H1 (cell line): ENCODE measurements around the gene GRID1. TPM values are rescaled to one million over a fixed set of nuclear protein-coding genes. Genes with fewer than 3 reads are reported as not detected.
A peak's percentile ranks its signal among the peaks of the same experiment; 100 is the strongest.

Source experiments
- CTCF ChIA-PET: fragments of 300-600 bp; sonication (Branson Sonifier 250); formaldehyde crosslinking; loops from one replicate; lab custom pipeline; 2021; ENCODE audit not compliant: partially characterized antibody; lab: Charles Lee
- POLR2A ChIA-PET: fragments of 300-600 bp; sonication (Branson Sonifier 250); formaldehyde crosslinking; loops from one replicate; lab custom pipeline; 2021; ENCODE audit warnings: inconsistent platforms; ENCODE audit not compliant: partially characterized antibody; lab: Charles Lee
- DNase-seq, 2 experiments: peaks; one replicate each; pipeline versions ENCODE4 v3.0.0 to v3.0.0-alpha.2; 2010 to 2022; ENCODE audit warnings: low spot score in 2 of 2, low read depth in 1 of 2, mixed read lengths in 1 of 2
- FAIRE-seq: peaks from 2 replicates; lab custom pipeline; 2011; peaks lifted over from hg19 to GRCh38; lab: Jason Lieb, UNC
- H2AFZ ChIP-seq: 2 replicates; pipeline ENCODE4 v1.8.1; 2012; ENCODE audit warnings: low read length, inconsistent platforms
- H2AK5ac ChIP-seq: 2 replicates; pipeline ENCODE4 v1.6.1; 2013; ENCODE audit warnings: low read depth, low read length
- H2BK120ac ChIP-seq: replicated peaks from 2 replicates; pipeline ENCODE3; 2013; ENCODE audit warnings: low read depth, low read length, inconsistent platforms
- H2BK12ac ChIP-seq: 2 replicates; pipeline ENCODE4 v1.6.1; 2013; ENCODE audit warnings: low read depth, low read length
- H2BK15ac ChIP-seq: 2 replicates; pipeline ENCODE4 v1.6.1; 2013; ENCODE audit warnings: low read length
- H2BK20ac ChIP-seq: 2 replicates; pipeline ENCODE4 v1.6.1; 2013; ENCODE audit warnings: low read length
- H2BK5ac ChIP-seq: 2 replicates; pipeline ENCODE4 v1.6.1; 2013; ENCODE audit warnings: low read depth, low read length
- H3K14ac ChIP-seq: 2 replicates; pipeline ENCODE4 v1.6.1; 2013; ENCODE audit warnings: inconsistent platforms; ENCODE audit not compliant: insufficient read length
- H3K18ac ChIP-seq: 2 replicates; pipeline ENCODE4 v1.6.1; 2013; ENCODE audit warnings: low read length; ENCODE audit errors: extremely low read depth
- H3K23ac ChIP-seq: 2 replicates; pipeline ENCODE4 v1.6.1; 2013; ENCODE audit warnings: inconsistent platforms; ENCODE audit not compliant: insufficient read length
- H3K23me2 ChIP-seq: 2 replicates; pipeline ENCODE4 v1.6.1; 2013; ENCODE audit warnings: low read depth, low read length
- H3K27ac ChIP-seq: 2 replicates; pipeline ENCODE4 v1.6.1; 2011; ENCODE audit warnings: low read depth, low read length, inconsistent platforms
- H3K27me3 ChIP-seq, 4 experiments: replicated peaks in 1 of 4; 1 replicate in 1 of 4; 2 replicates in 3 of 4; pipeline versions ENCODE4 v1.6.1 to v1.8.1; 2011 to 2013; ENCODE audit warnings: low read length in 3 of 4, mild to moderate bottlenecking in 3 of 4, inconsistent platforms in 2 of 4, mixed read lengths in 2 of 4, moderate library complexity in 1 of 4; ENCODE audit not compliant: control insufficient read depth in 3 of 4, insufficient read depth in 3 of 4; ENCODE audit errors: extremely low read depth in 1 of 4
- H3K36me3 ChIP-seq, 4 experiments: 2 replicates each; pipeline versions ENCODE4 v1.6.1 to v1.8.1; 2011 to 2013; ENCODE audit warnings: mild to moderate bottlenecking in 4 of 4, low read length in 3 of 4, moderate library complexity in 2 of 4, control low read depth in 1 of 4, inconsistent platforms in 1 of 4; ENCODE audit not compliant: insufficient read depth in 4 of 4, control insufficient read depth in 2 of 4
- H3K4ac ChIP-seq: replicated peaks from 2 replicates; pipeline ENCODE3; 2013; ENCODE audit warnings: low read length, low read depth, mixed read lengths, inconsistent platforms; ENCODE audit not compliant: insufficient read length
- H3K4me1 ChIP-seq, 4 experiments: replicated peaks in 1 of 4; 1 replicate in 1 of 4; 2 replicates in 3 of 4; pipeline versions ENCODE4 v1.6.1 to v1.8.1; 2011 to 2013; ENCODE audit warnings: low read length in 3 of 4, inconsistent platforms in 2 of 4, mixed read lengths in 1 of 4; ENCODE audit not compliant: insufficient read depth in 4 of 4, control insufficient read depth in 3 of 4
- H3K4me2 ChIP-seq, 2 experiments: 2 replicates each; pipeline versions ENCODE4 v1.6.1 to v1.8.1; 2011 to 2013; ENCODE audit warnings: low read depth in 2 of 2, low read length in 2 of 2, control low read depth in 1 of 2, inconsistent platforms in 1 of 2, mild to moderate bottlenecking in 1 of 2; ENCODE audit not compliant: insufficient read depth in 1 of 2
- H3K4me3 ChIP-seq, 4 experiments: fragments of 200-600, 300-600 bp in 1 of 4; sonication (generic), shearing (Covaris generic), sonication (Bioruptor Twin) in 1 of 4; 2 replicates each; pipeline versions ENCODE4 v1.5.1 to v1.8.1; 2011 to 2016; ENCODE audit warnings: low read length in 4 of 4, low read depth in 3 of 4, control low read depth in 2 of 4, inconsistent platforms in 2 of 4, mild to moderate bottlenecking in 2 of 4, mixed read lengths in 1 of 4, moderate library complexity in 1 of 4; ENCODE audit not compliant: insufficient read depth in 2 of 4; ENCODE audit errors: extremely low read depth in 1 of 4
- H3K56ac ChIP-seq: replicated peaks from 2 replicates; pipeline ENCODE3; 2013; ENCODE audit warnings: low read depth, mild to moderate bottlenecking, mixed read lengths, low read length, inconsistent platforms; ENCODE audit not compliant: insufficient read length
- H3K79me1 ChIP-seq: 2 replicates; pipeline ENCODE4 v1.6.1; 2013; ENCODE audit warnings: low read depth, low read length, control low read depth
- H3K79me2 ChIP-seq, 2 experiments: 2 replicates each; pipeline versions ENCODE4 v1.6.1 to v1.8.1; 2012 to 2013; ENCODE audit warnings: low read length in 2 of 2, mild to moderate bottlenecking in 2 of 2, inconsistent platforms in 1 of 2; ENCODE audit not compliant: insufficient read depth in 2 of 2, control insufficient read depth in 1 of 2
- H3K9ac ChIP-seq, 4 experiments: replicated peaks in 1 of 4; 1 replicate in 1 of 4; 2 replicates in 3 of 4; pipeline versions ENCODE4 v1.6.1 to v1.8.1; 2011 to 2013; ENCODE audit warnings: low read depth in 3 of 4, low read length in 3 of 4, control low read depth in 2 of 4, mild to moderate bottlenecking in 2 of 4, moderate library complexity in 2 of 4, inconsistent platforms in 1 of 4; ENCODE audit errors: extremely low read depth in 1 of 4
- H3K9me3 ChIP-seq, 2 experiments: 2 replicates each; pipeline versions ENCODE4 v1.6.1 to v1.8.1; 2012 to 2013; ENCODE audit warnings: mild to moderate bottlenecking in 2 of 2, moderate library complexity in 2 of 2, control low read depth in 1 of 2, inconsistent platforms in 1 of 2, low read depth in 1 of 2, low read length in 1 of 2, mixed read lengths in 1 of 2; ENCODE audit not compliant: insufficient read depth in 2 of 2
- H4K20me1 ChIP-seq, 2 experiments: replicated peaks in 1 of 2; 2 replicates each; pipeline versions ENCODE3 to v1.8.1; 2011 to 2013; ENCODE audit warnings: inconsistent platforms in 2 of 2, low read length in 2 of 2, mild to moderate bottlenecking in 1 of 2; ENCODE audit not compliant: insufficient read depth in 2 of 2, control insufficient read depth in 1 of 2
- H4K5ac ChIP-seq: 2 replicates; pipeline ENCODE4 v1.6.1; 2013; ENCODE audit warnings: low read length, low read depth, mixed read lengths, inconsistent platforms; ENCODE audit not compliant: insufficient read length
- H4K8ac ChIP-seq: 2 replicates; pipeline ENCODE4 v1.8.0; 2013; ENCODE audit warnings: mild to moderate bottlenecking, moderate library complexity, low read length, inconsistent platforms; ENCODE audit not compliant: insufficient read depth; ENCODE audit errors: extremely low read depth
- H4K91ac ChIP-seq: replicated peaks from 2 replicates; pipeline ENCODE3; 2013; ENCODE audit warnings: low read length, mixed read lengths, inconsistent platforms; ENCODE audit not compliant: insufficient read length
- TAF7 ChIP-seq: optimal IDR thresholded peaks from 2 replicates; pipeline ENCODE3; 2011; ENCODE audit warnings: low read depth, mild to moderate bottlenecking, inconsistent platforms, low read length, moderate library complexity, borderline replicate concordance
- WGBS, 2 experiments: shearing (Covaris generic) in 1 of 2; methylation state at CpG; one replicate each; pipeline versions ENCODE4 v1.1.6 to v1.1.7; 2013 to 2015; ENCODE audit warnings: low lambda C conversion rate in 2 of 2, mixed read lengths in 2 of 2, inconsistent platforms in 1 of 2, low coverage in 1 of 2, missing lambda C conversion rate in 1 of 2; ENCODE audit not compliant: insufficient replicate concordance in 2 of 2, insufficient coverage in 1 of 2, insufficient read length in 1 of 2; ENCODE audit errors: extremely low coverage in 1 of 2, missing lambda C conversion rate in 1 of 2; 5-methylcytosine and 5-hydroxymethylcytosine counted together
- polyA plus RNA-seq, 7 experiments: library from polyadenylated mRNA; depleted of rRNA in 3 of 7; stranded (reverse) in 5 of 7; unstranded in 2 of 7; fragments of >200 nt in 5 of 7; fragments of 200-250 nt in 2 of 7; gene quantifications; 1 replicate in 5 of 7; 2 replicates in 1 of 7; 4 replicates in 1 of 7; pipeline versions ENCODE4 v1.2.1 to v1.2.3, GENCODE V29; 2011 to 2013; ENCODE audit warnings: missing spikeins in 2 of 7, mixed read lengths in 2 of 7
- total RNA-seq: library from RNA; stranded (reverse); fragmentation: NEBNext Ultra II Directional; extraction: Animal tissue kit (Norgen Biotek cat#: 25700); gene quantifications from 2 replicates; pipeline ENCODE4 v1.2.1, GENCODE V29; 2021
- TF ChIP-seq, protein P1 (sequence below), 3 experiments: IDR thresholded peaks; 1 replicate in 2 of 3; 2 replicates in 1 of 3; pipeline versions ENCODE4 v1.5.1 to v1.6.1; 2011; ENCODE audit warnings: low read length in 3 of 3, mild to moderate bottlenecking in 3 of 3, inconsistent platforms in 2 of 3, low read depth in 1 of 3, moderate library complexity in 1 of 3; ENCODE audit not compliant: insufficient read depth in 1 of 3; ENCODE audit errors: control extremely low read depth in 1 of 3

The GRID1 gene
- total and polyA plus RNA-seq, 2 of the 8 experiments (the other 6 are each of a cell fraction or from before 2014, with no cell fraction given) = 0.22 to 0.30 TPM

DNA sequence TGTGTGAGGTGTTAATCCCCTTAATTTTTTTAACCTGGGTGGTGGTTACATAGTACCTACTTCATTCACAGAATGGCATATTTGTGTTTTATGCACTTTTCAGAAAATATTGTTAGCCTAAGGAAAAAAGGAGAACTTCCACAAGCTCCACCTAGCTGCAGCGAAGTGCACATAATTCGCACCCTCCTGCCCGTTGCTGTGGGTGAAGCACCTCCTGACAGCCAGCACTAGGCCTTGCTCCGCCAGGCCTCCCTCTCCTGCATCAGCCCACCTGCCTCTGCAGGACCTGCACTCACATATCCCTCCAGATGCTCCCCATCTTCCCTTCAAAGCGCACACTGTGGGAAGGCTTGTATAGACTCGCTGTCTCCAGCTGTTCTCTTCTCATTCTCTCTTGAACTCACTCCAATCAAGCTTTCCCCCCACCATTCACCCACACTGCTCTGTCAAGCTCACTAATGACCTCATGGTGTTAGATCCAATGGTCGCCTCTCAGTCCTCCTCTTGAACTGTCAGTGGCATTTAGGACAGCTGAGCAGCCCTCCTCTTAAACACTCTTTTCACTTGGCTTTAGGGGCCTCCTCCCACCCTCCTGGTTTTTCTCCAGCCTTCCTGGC lies 20.7 kb upstream of the GRID1 start:
- Histone ChIP-seq H3K27ac (no peak overlapping the region), H4K91ac (no peak overlapping the region), H3K27me3 (peaks cover 0 to 15% (median 11%) of the 10 kb centered on the region in 4 experiments; a peak in 4 of 7 replicates), H3K18ac (no peak overlapping the region), H2BK120ac (no peak overlapping the region), H2BK15ac (no peak overlapping the region), H2BK5ac (no peak overlapping the region), H2BK12ac (no peak overlapping the region), H2AK5ac (peak overlapping the region; percentile 91; the same call in 1 of the 2 replicates), H3K79me1 (no peaks in the 10 kb centered on the region), H2BK20ac (no peak overlapping the region), H4K5ac (no peak overlapping the region), H4K20me1 (no peaks in the 10 kb centered on the region), H2AFZ (no peak overlapping the region), H3K9ac (no peak overlapping the region), H3K79me2 (no peaks in the 10 kb centered on the region), H3K9me3 (no peaks in the 10 kb centered on the region), H3K4me1 (peaks cover 0 to 16% (median 5%) of the 10 kb centered on the region in 4 experiments; a peak in 5 of 7 replicates), H3K4me2 (no peak overlapping the region), H3K4ac (no peak overlapping the region), H3K56ac (no peak overlapping the region), H3K23ac (no peak overlapping the region), H3K36me3 (no peaks in the 10 kb centered on the region), H4K8ac (no peak overlapping the region; the same call in 1 of the 2 replicates), H3K14ac (no peak overlapping the region), H3K4me3 (no peak overlapping the region), H3K23me2 (peaks cover 9% of the 10 kb centered on the region; the same call in 1 of the 2 replicates)
- TF ChIP-seq, protein P1, sequence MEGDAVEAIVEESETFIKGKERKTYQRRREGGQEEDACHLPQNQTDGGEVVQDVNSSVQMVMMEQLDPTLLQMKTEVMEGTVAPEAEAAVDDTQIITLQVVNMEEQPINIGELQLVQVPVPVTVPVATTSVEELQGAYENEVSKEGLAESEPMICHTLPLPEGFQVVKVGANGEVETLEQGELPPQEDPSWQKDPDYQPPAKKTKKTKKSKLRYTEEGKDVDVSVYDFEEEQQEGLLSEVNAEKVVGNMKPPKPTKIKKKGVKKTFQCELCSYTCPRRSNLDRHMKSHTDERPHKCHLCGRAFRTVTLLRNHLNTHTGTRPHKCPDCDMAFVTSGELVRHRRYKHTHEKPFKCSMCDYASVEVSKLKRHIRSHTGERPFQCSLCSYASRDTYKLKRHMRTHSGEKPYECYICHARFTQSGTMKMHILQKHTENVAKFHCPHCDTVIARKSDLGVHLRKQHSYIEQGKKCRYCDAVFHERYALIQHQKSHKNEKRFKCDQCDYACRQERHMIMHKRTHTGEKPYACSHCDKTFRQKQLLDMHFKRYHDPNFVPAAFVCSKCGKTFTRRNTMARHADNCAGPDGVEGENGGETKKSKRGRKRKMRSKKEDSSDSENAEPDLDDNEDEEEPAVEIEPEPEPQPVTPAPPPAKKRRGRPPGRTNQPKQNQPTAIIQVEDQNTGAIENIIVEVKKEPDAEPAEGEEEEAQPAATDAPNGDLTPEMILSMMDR (IDR thresholded peaks at IDR 0.05; ENCODE audit: control extremely low read depth in 1 of 3, insufficient read depth in 1 of 3, low read depth in 1 of 3, low read length in 3 of 3) = peak in 2 of 3 experiments; percentile 26 to 34; a peak in 2 of 4 replicates
- no peak for TF ChIP-seq TAF7
- FAIRE-seq = peak; percentile 52
- DNase-seq = peak in 1 of 2 experiments; percentile 45
- CTCF ChIA-PET = interaction anchor here (0.6 to 9.2 kb wide), 13 partner anchors 9 to 198 kb away, joined by 3 to 54 read pairs (median 4); no protein-coding TSS in a partner anchor
- POLR2A ChIA-PET = interaction anchor here (2.2 to 3.3 kb wide), 2 partner anchors 14 to 20 kb away, joined by 8 to 30 read pairs; no protein-coding TSS in a partner anchor
- WGBS, 2 experiments = 63% methylated on average over 7 of the region's 7 CpGs; no CpG with 5 or more reads in 1 of the 2 experiments
